ENCODE data around the gene DOK7. TPM values are rescaled to one million over a fixed set of nuclear protein-coding genes. Genes with fewer than 3 reads are reported as not detected.

Gene DOK7
- polyA plus RNA-seq, 3 donors = not detected

DNA sequence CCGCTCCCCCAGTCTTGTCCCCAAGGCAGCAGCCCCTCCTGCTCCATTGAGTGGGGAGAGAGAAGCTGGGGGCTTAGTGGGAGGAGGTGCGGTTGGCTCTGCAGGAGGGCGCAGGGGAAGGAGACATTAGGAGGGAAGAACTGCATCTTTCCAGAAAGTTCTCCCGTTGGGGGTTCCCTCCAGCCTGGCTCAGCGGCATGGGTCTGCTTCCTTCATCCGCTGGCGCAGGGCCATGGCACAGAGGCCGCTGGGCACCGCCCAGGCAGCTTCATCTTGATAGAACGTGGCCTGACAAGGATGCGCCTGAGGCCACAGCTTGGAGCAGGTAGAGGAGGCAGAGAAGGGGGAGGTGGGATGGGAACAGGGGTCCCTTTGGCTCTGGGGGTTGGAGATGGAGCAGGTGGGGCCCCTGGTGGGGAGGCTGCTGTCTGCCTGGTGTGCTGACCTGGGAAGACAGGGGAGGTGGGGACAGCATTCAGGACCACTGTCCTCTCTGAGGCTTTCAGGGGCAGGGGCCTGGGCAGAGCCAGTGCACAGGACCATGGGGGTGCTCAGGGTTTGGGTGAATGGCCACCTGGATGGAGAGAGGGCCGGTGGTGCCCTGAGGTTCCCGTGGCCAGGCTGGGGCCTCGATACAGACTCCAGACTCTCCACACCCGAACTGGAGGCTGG lies 12.1 kb downstream of the DOK7 start:
- H3K27ac ChIP-seq (ENCODE audit: low read depth in 1 of 2, low read length in 2 of 2) = no peak overlapping the region
- Mint-ChIP-seq H3K27me3 (ENCODE audit: low read depth in 3 of 3) (peaks cover 0 to 15% (median 9%) of the 10 kb centered on the region in 3 donors), H3K36me3 (no peaks in the 10 kb centered on the region), H3K4me3 (no peak overlapping the region), H3K27ac (no peak overlapping the region), H3K9me3 (peaks cover 0 to 2% (median 0%) of the 10 kb centered on the region in 7 donors), H3K4me1 (no peaks in the 10 kb centered on the region)
- no peaks in the 10 kb centered on the region for H3K4me1 ChIP-seq (ENCODE audit: control insufficient read depth in 1 of 2, insufficient read depth in 2 of 2, low read length in 2 of 2)
- H3K79me2 ChIP-seq (ENCODE audit: insufficient read depth, low read length) = no peaks in the 10 kb centered on the region
- no peak overlapping the region for H3K4me3 ChIP-seq (replicated peaks in 1 of 3; ENCODE audit: low read depth in 2 of 3, low read length in 3 of 3)
- DNase-seq = no peak
- TF ChIP-seq CTCF (IDR thresholded peaks at IDR 0.05) = no peak
- no peak overlapping the region for H2AFZ ChIP-seq (ENCODE audit: insufficient read depth, low read depth, low read length, poor library complexity, severe bottlenecking)
- no peaks in the 10 kb centered on the region for H3K9me3 ChIP-seq (replicated peaks in 1 of 2; ENCODE audit: control insufficient read depth in 1 of 2, insufficient read depth in 1 of 2, low read length in 2 of 2)
- H3K4me2 ChIP-seq (replicated peaks; ENCODE audit: extremely low read depth, low read length, poor library complexity, severe bottlenecking) = no peak overlapping the region
- intact Hi-C loops (cut with micrococcal nuclease) = no loop called here
- no peak overlapping the region for H3K9ac ChIP-seq (ENCODE audit: insufficient read depth, low read length, poor library complexity, severe bottlenecking)
- H4K20me1 ChIP-seq (ENCODE audit: insufficient read depth, low read length) = no peaks in the 10 kb centered on the region
- no peaks in the 10 kb centered on the region for H3K27me3 ChIP-seq (ENCODE audit: control insufficient read depth in 2 of 2, insufficient read depth in 2 of 2, low read length in 2 of 2)
- H3K36me3 ChIP-seq (replicated peaks in 1 of 2; ENCODE audit: control insufficient read depth in 1 of 2, insufficient read depth in 2 of 2, low read length in 2 of 2) = no peaks in the 10 kb centered on the region
- 93% methylated on average over 9 of the region's 15 CpGs for WGBS (ENCODE audit: insufficient coverage)

- no peaks in the 10 kb centered on the region for H3K4me1 ChIP-seq (ENCODE audit: control insufficient read depth in 1 of 2, insufficient read depth in 2 of 2, low read length in 2 of 2)
- H3K36me3 ChIP-seq (replicated peaks in 1 of 2; ENCODE audit: control insufficient read depth in 1 of 2, insufficient read depth in 2 of 2, low read length in 2 of 2) = no peaks in the 10 kb centered on the region
- peaks cover 0 to 2% of the 10 kb centered on the region in 2 donors for H3K27me3 ChIP-seq (ENCODE audit: control insufficient read depth in 2 of 2, insufficient read depth in 2 of 2, low read length in 2 of 2)
- DNase-seq = no peak
- Mint-ChIP-seq H3K36me3 (no peaks in the 10 kb centered on the region), H3K4me3 (no peak overlapping the region), H3K27me3 (ENCODE audit: low read depth in 3 of 3) (peaks cover 2 to 17% (median 10%) of the 10 kb centered on the region in 3 donors), H3K4me1 (no peaks in the 10 kb centered on the region), H3K27ac (no peak overlapping the region), H3K9me3 (peaks cover 0 to 2% (median 0%) of the 10 kb centered on the region in 7 donors)
- no peaks in the 10 kb centered on the region for H3K79me2 ChIP-seq (ENCODE audit: insufficient read depth, low read length)
- intact Hi-C loops (cut with micrococcal nuclease) = no loop called here
- no peaks in the 10 kb centered on the region for H3K9me3 ChIP-seq (replicated peaks in 1 of 2; ENCODE audit: control insufficient read depth in 1 of 2, insufficient read depth in 1 of 2, low read length in 2 of 2)
- no peak overlapping the region for H3K4me3 ChIP-seq (replicated peaks in 1 of 3; ENCODE audit: low read depth in 2 of 3, low read length in 3 of 3)
- H3K4me2 ChIP-seq (replicated peaks; ENCODE audit: extremely low read depth, low read length, poor library complexity, severe bottlenecking) = no peak overlapping the region
- H3K9ac ChIP-seq (ENCODE audit: insufficient read depth, low read length, poor library complexity, severe bottlenecking) = no peak overlapping the region
- H2AFZ ChIP-seq (ENCODE audit: insufficient read depth, low read depth, low read length, poor library complexity, severe bottlenecking) = no peak overlapping the region
- WGBS (ENCODE audit: insufficient coverage) = 70% methylated on average over 8 of the region's 22 CpGs
- no peaks in the 10 kb centered on the region for H4K20me1 ChIP-seq (ENCODE audit: insufficient read depth, low read length)
- TF ChIP-seq CTCF (IDR thresholded peaks at IDR 0.05) = no peak
- no peak overlapping the region for H3K27ac ChIP-seq (ENCODE audit: low read depth in 1 of 2, low read length in 2 of 2)
Measured at GRCh38 chr4:3475713-3476260, 12.7 kb downstream of the DOK7 start.

Measured in CD14-positive monocyte (primary cell).